WERI-Rb-1 (cell line): ENCODE results near the gene ARHGEF26.

Source experiments
- DNase-seq: peaks from one replicate; pipeline ENCODE4 v3.0.0-alpha.2; 2020
- H3K27ac ChIP-seq: fragments of 250-450 bp; sonication (Bioruptor Pico); 2 replicates; pipeline ENCODE4 v1.5.1; 2020; ENCODE audit warnings: mild to moderate bottlenecking, moderate library complexity
- H3K27me3 ChIP-seq: fragments of 250-450 bp; sonication (Bioruptor Pico); 2 replicates; pipeline ENCODE4 v1.5.1; 2021; ENCODE audit warnings: mild to moderate bottlenecking, low read depth, moderate library complexity; ENCODE audit not compliant: insufficient read depth, severe bottlenecking
- H3K36me3 ChIP-seq: fragments of 250-450 bp; sonication (Bioruptor Pico); 2 replicates; pipeline ENCODE4 v1.5.1; 2020; ENCODE audit warnings: mild to moderate bottlenecking, moderate library complexity
- H3K4me3 ChIP-seq: 2 replicates; pipeline ENCODE4 v1.5.1; 2011; ENCODE audit warnings: low read depth, mild to moderate bottlenecking, control low read depth, low read length
- H3K9me3 ChIP-seq: fragments of 250-450 bp; sonication (Bioruptor Pico); 2 replicates; pipeline ENCODE4 v1.5.1; 2021; ENCODE audit warnings: mild to moderate bottlenecking, moderate library complexity; ENCODE audit not compliant: severe bottlenecking
- CTCF ChIP-seq: IDR thresholded peaks from 2 replicates; pipeline ENCODE4 v1.5.1; 2011; ENCODE audit warnings: low read depth, mild to moderate bottlenecking, control low read depth, inconsistent platforms, low read length

ARHGEF26 gene

GRCh38 chr3:154209499-154209898, 88.3 kb downstream of the ARHGEF26 start:
- Histone ChIP-seq H3K27me3 (no peaks in the 10 kb centered on the region), H3K4me3 (no peak overlapping the region), H3K27ac (no peak overlapping the region), H3K36me3 (no peaks in the 10 kb centered on the region; the same call in 1 of the 2 replicates), H3K9me3 (no peaks in the 10 kb centered on the region)
- TF ChIP-seq CTCF: no peak
- DNase-seq: no peak

GRCh38 chr3:154210986-154211385, 89.8 kb downstream of the ARHGEF26 start:
- no peak overlapping the region for H3K27ac ChIP-seq
- H3K9me3 ChIP-seq: no peaks in the 10 kb centered on the region
- TF ChIP-seq CTCF: no peak
- DNase-seq: no peak
- H3K36me3 ChIP-seq: no peaks in the 10 kb centered on the region; the same call in 1 of the 2 replicates
- H3K27me3 ChIP-seq: no peaks in the 10 kb centered on the region
- no peak overlapping the region for H3K4me3 ChIP-seq

GRCh38 chr3:154214306-154214705, 93.1 kb downstream of the ARHGEF26 start:
- Histone ChIP-seq H3K27ac (no peak overlapping the region), H3K9me3 (no peaks in the 10 kb centered on the region), H3K36me3 (no peaks in the 10 kb centered on the region), H3K4me3 (no peak overlapping the region), H3K27me3 (no peaks in the 10 kb centered on the region)
- DNase-seq: no peak
- no peak for TF ChIP-seq CTCF

- DNase-seq: no peak
- Histone ChIP-seq H3K27me3 (no peaks in the 10 kb centered on the region), H3K4me3 (no peak overlapping the region), H3K9me3 (no peaks in the 10 kb centered on the region), H3K36me3 (no peaks in the 10 kb centered on the region), H3K27ac (no peak overlapping the region)
- TF ChIP-seq CTCF: no peak
These were observed 96.5 kb downstream of the ARHGEF26 start for GRCh38 chr3:154217671-154218070.

GRCh38 chr3:154218728-154219127, 97.5 kb downstream of the ARHGEF26 start:
- TF ChIP-seq CTCF: no peak

GRCh38 chr3:154220462-154220861, 99.3 kb downstream of the ARHGEF26 start:
- Histone ChIP-seq H3K27me3 (no peaks in the 10 kb centered on the region), H3K9me3 (no peaks in the 10 kb centered on the region), H3K4me3 (no peak overlapping the region), H3K36me3 (no peaks in the 10 kb centered on the region), H3K27ac (no peak overlapping the region)
- no peak for TF ChIP-seq CTCF
- DNase-seq: no peak

More at GRCh38 chr3:154218728-154219127, 97.5 kb downstream of the ARHGEF26 start:
- no peak for DNase-seq
- Histone ChIP-seq H3K4me3 (no peak overlapping the region), H3K36me3 (no peaks in the 10 kb centered on the region), H3K27me3 (no peaks in the 10 kb centered on the region), H3K9me3 (no peaks in the 10 kb centered on the region), H3K27ac (no peak overlapping the region)
